GM12892 (cell line): ENCODE data around the gene RAB6B.

ENCODE experiments used
- POLR2A ChIP-seq: IDR thresholded peaks from 2 replicates; pipeline ENCODE4 v1.6.1; 2011; ENCODE audit warnings: low read depth, low read length, control low read depth
- POLR2AphosphoS5 ChIP-seq: IDR thresholded peaks from 2 replicates; pipeline ENCODE4 v1.6.1; 2011; ENCODE audit warnings: low read depth, low read length, control low read depth

- TF ChIP-seq POLR2A (no peak), POLR2AphosphoS5 (no peak)
Measured at GRCh38 chr3:133827684-133828083, 68.0 kb downstream of the RAB6B start.
